Activated CD4-positive, alpha-beta T cell treated with anti-CD3 and anti-CD28 coated beads, Interleukin-2, amount 50 U/mL, for 24 hours (primary cell): ENCODE results near the gene CBS.
"Not testable (repeated sequence)": the region's sequence is repeated elsewhere in the genome, so short reads cannot be mapped to it uniquely, and the experiment has no call there.

ENCODE experiments used
- DNase-seq, 2 donors: peaks; one replicate each; pipeline ENCODE4 v3.0.0-alpha.2; 2020; ENCODE audit warnings: low read depth in 1 of 2, low spot score in 1 of 2

CBS gene

GRCh38 chr21:43075170-43076022, at the start of gene CBS:
Gene CBS, minus strand, starts transcription at chr21:43075835. Its CDS starts 3,642 bp downstream, at chr21:43072193.
- DNase-seq, result not testable (repeated sequence)

GRCh38 chr21:43115956-43116355, 40.3 kb upstream of the CBS start:
- not testable (repeated sequence) for DNase-seq

- not testable (repeated sequence) for DNase-seq
Measured at GRCh38 chr21:43114483-43114882, 38.8 kb upstream of the CBS start.

GRCh38 chr21:43109006-43109405, 33.4 kb upstream of the CBS start:
- not testable (repeated sequence) for DNase-seq

GRCh38 chr21:43108177-43108576, 32.5 kb upstream of the CBS start:
- DNase-seq, result not testable (repeated sequence)

DNA sequence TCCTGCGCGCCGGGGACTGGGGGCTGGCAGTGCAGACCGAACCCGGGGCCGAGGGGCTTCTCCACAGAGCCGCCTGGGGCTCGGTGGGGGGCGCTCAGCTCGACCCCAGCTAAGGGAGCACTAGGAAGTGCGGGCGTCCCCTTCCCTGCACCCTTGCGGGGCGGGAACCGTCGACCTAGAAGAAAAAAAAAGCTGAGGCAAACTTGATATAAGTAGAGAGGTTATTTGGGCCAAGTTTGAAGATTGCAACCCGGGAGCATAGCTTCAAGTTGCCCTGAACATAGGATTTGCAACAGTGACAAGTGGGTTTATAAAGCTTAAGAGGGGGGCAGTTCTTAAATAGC, 32.1 kb upstream of the CBS start:
- DNase-seq, result not testable (repeated sequence)

GRCh38 chr21:43106965-43107793, 31.5 kb upstream of the CBS start, which contains the start of gene U2AF1:
Gene U2AF1, minus strand, starts transcription at chr21:43107570. Its CDS starts 76 bp downstream, at chr21:43107494.
- DNase-seq, result peak; percentile 4 to 63

- not testable (repeated sequence) for DNase-seq
Measured at GRCh38 chr21:43104642-43105041, 29.0 kb upstream of the CBS start.

DNA sequence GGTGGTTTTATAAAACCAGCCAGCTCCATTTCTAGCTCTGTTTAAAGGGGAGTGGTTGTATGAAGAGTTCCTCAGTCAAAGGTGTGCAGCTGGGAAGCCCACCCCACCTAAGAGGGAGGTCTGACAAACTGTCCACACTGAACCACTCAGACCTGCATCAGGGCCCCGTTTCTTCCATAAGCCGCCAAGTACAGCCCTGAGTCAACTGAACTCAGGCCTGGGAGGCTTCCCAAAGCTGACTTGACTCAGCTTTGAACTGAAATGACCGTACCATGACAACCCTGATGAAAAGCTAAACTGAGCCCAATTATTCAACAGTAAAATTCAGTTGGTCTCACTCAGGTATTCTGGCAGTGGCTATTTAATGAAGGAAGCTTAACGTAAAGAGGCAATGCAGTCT, 26.6 kb upstream of the CBS start:
- DNase-seq, result not testable (repeated sequence)

DNA sequence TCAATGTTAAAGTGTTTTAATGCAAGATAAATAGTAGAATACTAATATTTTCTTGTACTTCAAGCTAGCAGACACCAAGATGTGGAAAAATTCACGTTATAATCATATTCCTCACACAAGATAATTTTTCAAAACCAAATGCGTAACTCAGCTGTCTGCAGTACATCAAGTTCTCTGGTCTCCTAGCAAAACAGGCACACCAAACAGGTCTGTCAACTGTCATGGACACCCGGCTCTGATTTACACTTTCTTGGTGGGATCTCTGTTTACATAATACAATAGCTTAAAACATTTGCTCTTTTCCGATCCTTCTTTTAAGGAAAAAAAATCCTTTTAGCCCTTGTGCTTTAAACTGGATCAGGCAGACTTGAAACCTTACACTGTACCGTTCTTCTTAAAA, 26.0 kb upstream of the CBS start:
- not testable (repeated sequence) for DNase-seq

GRCh38 chr21:43101000-43101399, 25.4 kb upstream of the CBS start:
- DNase-seq, result not testable (repeated sequence)

- DNase-seq, result not testable (repeated sequence)
Measured at GRCh38 chr21:43091979-43092614, 16.5 kb upstream of the CBS start.

DNA sequence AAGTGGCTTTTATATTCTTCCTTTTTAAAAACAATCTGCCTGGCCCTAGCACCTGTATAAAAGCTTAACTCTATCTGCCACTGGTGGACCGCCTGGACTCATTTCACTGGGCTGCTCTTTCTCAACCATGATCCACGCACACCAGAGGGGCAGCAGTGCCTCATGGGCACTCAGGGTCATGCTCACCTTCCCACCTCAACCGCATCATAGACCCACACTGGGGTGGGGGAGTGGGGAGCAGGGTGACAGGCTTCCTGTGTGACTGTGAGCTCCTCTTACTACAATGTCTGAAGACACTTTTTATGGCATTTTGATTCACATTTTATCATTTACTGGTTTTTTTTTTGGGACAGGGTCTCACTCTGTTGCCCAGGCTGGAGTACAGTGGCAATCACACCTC, 15.3 kb upstream of the CBS start:
- not testable (repeated sequence) for DNase-seq

GRCh38 chr21:43089463-43089862, 13.8 kb upstream of the CBS start:
- not testable (repeated sequence) for DNase-seq

- DNase-seq, result not testable (repeated sequence)
Measured at GRCh38 chr21:43082587-43083300, 7.1 kb upstream of the CBS start.

DNA sequence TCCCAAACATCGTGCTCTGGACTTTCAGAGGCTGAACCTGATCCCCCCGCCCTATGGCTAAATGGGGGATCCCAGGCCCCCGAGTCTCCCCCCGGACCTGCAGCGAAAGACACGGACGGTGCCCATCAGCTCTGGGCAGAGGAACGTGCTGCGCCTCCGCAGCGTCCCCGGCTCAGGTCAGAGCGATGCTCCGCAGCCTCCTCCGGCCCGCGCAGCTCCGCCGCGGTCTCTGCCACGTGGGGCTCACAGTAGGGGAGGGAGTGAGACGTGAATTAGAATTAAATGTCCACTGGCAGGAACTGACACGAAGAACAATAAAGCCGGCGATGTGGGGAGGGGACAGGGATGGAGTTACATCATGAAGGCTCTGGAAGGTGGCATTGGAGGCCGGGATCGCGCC, 1.0 kb upstream of the CBS start:
- DNase-seq, result not testable (repeated sequence)

GRCh38 chr21:43076023-43076637, 495 bp upstream of the CBS start:
- not testable (repeated sequence) for DNase-seq

- not testable (repeated sequence) for DNase-seq
Measured at GRCh38 chr21:43074401-43075169, 1.1 kb downstream of the CBS start.

DNA sequence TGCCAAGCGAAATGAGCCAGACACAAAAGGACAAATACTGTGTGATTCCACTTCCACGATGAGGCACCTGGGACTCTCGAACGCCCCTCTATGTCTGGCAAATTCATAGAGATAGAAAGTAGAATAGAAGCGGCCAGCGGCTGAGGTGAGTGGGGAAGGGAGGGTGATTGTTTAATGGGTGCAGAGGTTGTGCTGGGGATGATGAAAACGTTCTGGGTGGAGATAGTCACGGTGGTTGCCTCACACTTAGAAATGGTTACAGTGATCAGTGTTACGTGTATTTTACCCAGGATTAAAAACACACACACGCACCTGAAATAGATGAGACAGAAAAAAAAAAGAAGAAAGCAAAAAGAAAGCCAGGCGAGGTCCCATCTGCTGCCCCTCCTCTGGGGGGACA, 2.9 kb downstream of the CBS start:
- not testable (repeated sequence) for DNase-seq
